GM12864 (cell line): ENCODE measurements around the gene ENG.
A peak's percentile ranks its signal among the peaks of the same experiment; 100 is the strongest.

Experiments
- DNase-seq: peaks from one replicate; pipeline ENCODE4 v3.0.0-alpha.2; 2011; ENCODE audit warnings: low read depth
- H3K4me3 ChIP-seq: 2 replicates; pipeline ENCODE4 v1.5.1; 2011; ENCODE audit warnings: mild to moderate bottlenecking, low read depth, low read length, control low read depth
- CTCF ChIP-seq: IDR thresholded peaks from 2 replicates; pipeline ENCODE4 v1.5.1; 2011; ENCODE audit warnings: low read depth, mild to moderate bottlenecking, moderate library complexity, low read length, control low read depth, inconsistent platforms; ENCODE audit errors: missing control alignments

Gene ENG

DNA sequence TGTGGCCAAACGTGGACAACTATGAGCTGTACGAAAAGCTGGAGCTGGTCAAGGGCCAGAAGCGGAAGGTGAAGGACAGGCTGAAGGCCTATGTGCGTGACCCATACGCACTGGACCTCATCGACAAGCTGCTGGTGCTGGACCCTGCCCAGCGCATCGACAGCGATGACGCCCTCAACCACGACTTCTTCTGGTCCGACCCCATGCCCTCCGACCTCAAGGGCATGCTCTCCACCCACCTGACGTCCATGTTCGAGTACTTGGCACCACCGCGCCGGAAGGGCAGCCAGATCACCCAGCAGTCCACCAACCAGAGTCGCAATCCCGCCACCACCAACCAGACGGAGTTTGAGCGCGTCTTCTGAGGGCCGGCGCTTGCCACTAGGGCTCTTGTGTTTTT lies 65.3 kb downstream of the ENG start:
- H3K4me3 ChIP-seq = no peak overlapping the region
- TF ChIP-seq CTCF = no peak
- DNase-seq = no peak

- DNase-seq = no peak
- no peak for TF ChIP-seq CTCF
- no peak overlapping the region for H3K4me3 ChIP-seq
Observed at GRCh38 chr9:127788337-127789011, 66.0 kb downstream of the ENG start.

DNA sequence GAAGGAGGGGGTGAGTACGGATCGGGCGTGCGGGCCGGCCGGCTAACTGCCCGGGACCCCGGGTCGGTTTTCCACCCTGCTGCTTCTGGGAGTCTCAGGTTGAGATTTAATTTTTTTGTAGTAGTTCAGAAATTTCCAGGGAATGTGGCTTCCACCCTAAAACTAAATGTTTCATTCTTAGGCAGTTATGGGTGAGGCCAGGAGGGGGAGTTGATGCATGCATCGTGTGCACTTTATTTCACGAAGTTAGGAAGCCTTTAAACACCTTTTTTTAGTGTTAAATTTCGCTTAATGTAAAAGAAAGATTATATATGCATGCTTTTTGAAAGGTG lies 67.7 kb downstream of the ENG start:
- TF ChIP-seq CTCF = peak; percentile 38
- no peak for DNase-seq
- peak overlapping the region; percentile 90 for H3K4me3 ChIP-seq

DNA sequence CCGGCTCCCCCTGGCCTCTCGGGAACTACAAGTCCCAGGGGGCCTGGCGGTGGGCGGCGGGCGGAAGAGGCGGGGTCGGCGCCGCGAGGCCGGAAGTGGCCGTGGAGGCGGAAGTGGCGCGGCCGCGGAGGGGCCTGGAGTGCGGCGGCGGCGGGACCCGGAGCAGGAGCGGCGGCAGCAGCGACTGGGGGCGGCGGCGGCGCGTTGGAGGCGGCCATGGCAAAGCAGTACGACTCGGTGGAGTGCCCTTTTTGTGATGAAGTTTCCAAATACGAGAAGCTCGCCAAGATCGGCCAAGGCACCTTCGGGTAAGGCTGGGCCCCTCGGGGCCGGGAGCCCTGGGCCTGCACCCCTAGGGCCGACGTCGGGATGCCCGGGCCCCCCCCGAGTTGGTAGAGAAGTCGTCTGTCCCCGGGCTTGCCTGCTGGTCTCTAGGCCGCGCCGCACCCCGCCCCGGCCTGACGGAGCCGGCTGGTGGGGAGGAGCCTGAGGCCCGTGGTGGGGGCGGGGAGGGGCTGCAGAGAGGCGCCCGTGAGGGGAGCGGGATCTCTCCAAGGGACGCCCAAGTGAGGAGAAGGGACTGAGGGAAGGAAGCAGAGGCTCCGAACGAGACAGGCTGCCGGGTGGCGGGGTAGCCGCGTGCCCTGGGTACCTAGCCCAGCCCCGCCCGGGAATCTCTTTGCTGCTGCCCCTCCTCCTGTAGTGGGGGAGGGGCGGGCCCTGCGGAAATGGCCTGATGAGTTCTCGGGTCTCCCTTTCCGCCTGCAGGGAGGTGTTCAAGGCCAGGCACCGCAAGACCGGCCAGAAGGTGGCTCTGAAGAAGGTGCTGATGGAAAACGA lies 68.3 kb downstream of the ENG start, which contains the start of gene CDK9:
Gene CDK9, plus strand, starts transcription at position 102 of the 840 bp plus-strand sequence. Its CDS starts 115 bp downstream, at position 217.
- no peak for TF ChIP-seq CTCF
- DNase-seq = no peak
- H3K4me3 ChIP-seq = peak within 1 kb of the TSS; percentile 90

DNA sequence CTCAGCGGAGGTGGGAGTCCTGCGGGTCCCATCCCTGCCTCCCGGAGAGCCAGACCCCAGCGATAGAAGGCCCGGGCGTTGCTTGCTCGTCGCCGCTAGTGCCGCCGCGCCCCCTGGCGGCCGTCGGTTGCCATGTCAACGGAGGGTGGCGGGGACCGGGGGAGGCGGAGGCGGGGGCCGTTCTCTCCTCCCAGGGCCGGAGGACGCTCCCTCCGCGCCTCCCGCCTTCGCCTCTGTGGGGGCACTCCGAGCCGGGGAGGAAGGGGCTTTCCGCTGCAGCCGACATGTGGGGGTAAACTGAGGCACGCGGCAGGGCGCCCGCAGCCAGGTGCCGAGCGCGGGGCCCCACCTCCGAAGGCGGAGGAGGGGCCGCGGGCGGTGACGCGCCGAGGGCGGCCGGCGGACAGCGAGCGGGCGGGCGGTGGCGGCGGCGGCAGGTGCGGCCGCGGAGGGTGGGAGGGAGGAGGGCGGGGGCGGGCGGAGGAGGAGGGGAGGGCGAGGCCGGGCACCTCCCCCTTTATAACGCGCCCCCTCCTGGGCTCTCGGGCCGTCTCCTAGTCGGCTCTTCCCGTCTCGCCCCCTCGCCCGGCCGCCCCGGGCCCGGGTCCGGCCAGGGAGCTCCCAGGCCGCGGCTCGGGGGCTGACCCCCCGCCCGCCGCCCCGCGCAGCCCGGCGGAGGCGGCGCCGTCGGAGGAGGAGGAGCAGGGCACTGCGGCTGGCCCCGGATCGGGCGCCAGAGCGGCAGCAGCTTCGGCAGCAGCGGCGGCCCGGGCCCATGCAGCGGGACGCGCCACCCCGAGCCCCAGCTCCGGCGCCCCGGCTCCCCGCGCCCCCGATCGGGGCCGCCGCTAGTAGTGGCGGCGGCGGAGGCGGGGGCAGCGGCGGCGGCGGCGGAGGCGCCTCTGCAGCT lies 69.2 kb downstream of the ENG start:
- peak overlapping the region; percentile 58 for H3K4me3 ChIP-seq
- no peak for DNase-seq
- peak; percentile 82 for TF ChIP-seq CTCF

- TF ChIP-seq CTCF = no peak
- H3K4me3 ChIP-seq = no peak overlapping the region
- no peak for DNase-seq
Observed at GRCh38 chr9:127783111-127784008, 71.1 kb downstream of the ENG start.
